MCF 10A (cell line): ENCODE measurements around the gene HHIPL1. TPM values are rescaled to one million over a fixed set of nuclear protein-coding genes. Genes with fewer than 3 reads are reported as not detected.

Experiments used
- BruUV-seq: library from RNA; stranded (reverse); fragments of 400-500 nt; replicated peaks from 2 replicates; lab custom pipeline; 2021; lab: Mats Ljungman, UMichigan
- CTCF ChIA-PET: fragments of 300-600 bp; sonication (Branson Sonifier 250); formaldehyde crosslinking; extraction: SDS; loops from one replicate; lab custom pipeline; 2021; ENCODE audit warnings: antibody characterized with exemption, inconsistent platforms; lab: Yijun Ruan, JAX
- POLR2A ChIA-PET: fragments of 300-600, 350-650 bp; sonication (Branson Sonifier 250); formaldehyde crosslinking; extraction: SDS; loops from one replicate; lab custom pipeline; 2020; ENCODE audit warnings: antibody characterized with exemption, inconsistent platforms; lab: Yijun Ruan, JAX
- DNase-seq: peaks from one replicate; pipeline ENCODE4 v3.0.0-alpha.2; 2018; ENCODE audit not compliant: unreplicated experiment
- H3K27ac Mint-ChIP-seq: one replicate; pipeline ENCODE4 v1.8.0; 2022; ENCODE audit warnings: mild to moderate bottlenecking, low read depth, mixed read lengths; ENCODE audit not compliant: unreplicated experiment
- H3K27me3 Mint-ChIP-seq: one replicate; pipeline ENCODE4 v1.8.0; 2022; ENCODE audit warnings: mixed read lengths; ENCODE audit not compliant: insufficient read depth, unreplicated experiment
- H3K36me3 Mint-ChIP-seq: one replicate; pipeline ENCODE4 v1.8.0; 2022; ENCODE audit warnings: mild to moderate bottlenecking, moderate library complexity, mixed read lengths; ENCODE audit not compliant: insufficient read depth, unreplicated experiment
- H3K4me1 Mint-ChIP-seq: one replicate; pipeline ENCODE4 v1.8.0; 2022; ENCODE audit warnings: mixed read lengths; ENCODE audit not compliant: insufficient read depth, unreplicated experiment
- H3K4me3 Mint-ChIP-seq: one replicate; pipeline ENCODE4 v1.8.0; 2022; ENCODE audit warnings: mild to moderate bottlenecking, moderate library complexity, mixed read lengths; ENCODE audit not compliant: unreplicated experiment
- H3K9me3 Mint-ChIP-seq: one replicate; pipeline ENCODE4 v1.8.0; 2022; ENCODE audit warnings: mixed read lengths; ENCODE audit not compliant: unreplicated experiment
- intact Hi-C: fragments of 100-400 bp; cut with micrococcal nuclease; formaldehyde crosslinking; loops from 2 replicates; pipeline ENCODE4 v1.14.1; 2022
- total RNA-seq: library from RNA; stranded (reverse); gene quantifications from 2 replicates; pipeline ENCODE4 v1.2.3, GENCODE V29; 2022
- TF ChIP-seq, protein P1 (sequence below): fragments of 200-600 bp; IDR thresholded peaks from one replicate; pipeline ENCODE4 v1.8.0; 2022; ENCODE audit warnings: antibody characterized with exemption, mild to moderate bottlenecking; ENCODE audit not compliant: unreplicated experiment

HHIPL1 gene
- total RNA-seq, 1 experiment from 2014 or later = not detected

DNA sequence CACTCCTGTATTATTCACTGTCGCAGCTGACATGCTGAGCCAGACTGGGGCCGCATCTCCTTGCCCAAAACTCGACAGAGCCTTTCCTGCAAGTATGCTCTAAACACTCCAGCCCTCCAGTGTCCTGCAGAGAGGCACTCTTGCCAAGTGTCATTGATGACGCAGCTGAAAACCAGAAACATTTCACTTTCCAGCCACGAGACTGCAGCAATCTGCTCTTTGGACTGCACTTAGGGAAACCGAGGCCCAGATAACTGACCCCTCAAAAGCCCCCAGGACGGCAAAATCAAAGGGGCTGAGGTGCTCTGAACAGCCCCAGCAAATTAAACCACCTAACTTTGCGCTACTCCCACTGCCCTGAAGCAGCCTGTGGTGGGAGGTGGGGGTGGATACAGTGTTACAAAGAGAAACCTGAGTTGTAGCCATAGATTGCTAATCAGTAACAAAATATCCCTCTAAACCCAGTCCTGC, 43.5 kb upstream of the HHIPL1 start:
- CTCF ChIA-PET = interaction anchor here (0.6 to 2.8 kb wide), 7 partner anchors 14 to 83 kb away, joined by 3 to 18 read pairs (median 4); no protein-coding TSS in a partner anchor

DNA sequence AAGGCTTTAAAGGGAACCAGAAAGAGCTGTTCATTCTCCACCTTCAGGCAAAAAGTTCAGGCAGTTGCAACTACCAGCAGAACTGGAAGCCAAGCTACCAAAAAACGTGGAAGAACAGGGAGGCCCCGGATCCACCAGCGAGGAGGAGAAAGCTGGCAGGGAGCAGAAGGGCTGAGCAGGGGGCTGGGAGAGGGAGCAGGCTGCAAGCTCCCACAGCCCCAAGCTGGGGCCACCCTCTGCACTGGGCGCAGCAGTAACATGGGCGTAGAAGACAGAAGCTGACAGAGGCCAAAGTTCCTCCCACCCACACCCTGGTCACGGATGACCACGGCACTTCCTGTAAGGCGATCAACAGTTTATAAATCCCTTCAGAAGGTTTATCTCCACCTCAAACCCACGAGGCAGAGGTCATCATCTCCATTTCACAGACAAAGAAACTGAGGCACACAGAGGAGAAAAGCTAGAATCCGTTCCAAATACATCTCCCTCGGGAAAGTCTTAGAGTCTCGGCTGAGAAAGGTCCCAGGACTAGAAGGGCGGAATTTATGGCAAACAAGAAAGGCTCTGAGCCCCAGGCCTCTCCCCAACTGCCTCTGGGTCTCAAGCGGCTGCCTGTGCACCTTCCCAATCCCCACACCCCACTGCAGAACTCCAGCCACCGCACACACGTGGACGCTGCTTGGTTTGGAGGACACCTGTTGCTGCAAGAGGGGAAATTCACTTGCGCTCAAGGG, 42.7 kb upstream of the HHIPL1 start:
- CTCF ChIA-PET = interaction anchor here (0.7 to 2.8 kb wide), 8 partner anchors 9 to 118 kb away, joined by 3 to 18 read pairs (median 4); no protein-coding TSS in a partner anchor
- H3K27ac Mint-ChIP-seq = no peak overlapping the region
- DNase-seq = peak; percentile 33

More for the DNA sequence above, 43.5 kb upstream of the HHIPL1 start:
- no TSS peak for BruUV-seq
- no peak for DNase-seq
- Mint-ChIP-seq H3K36me3 (no peaks in the 10 kb centered on the region), H3K4me3 (peak overlapping the region; percentile 72), H3K27ac (no peak overlapping the region), H3K9me3 (no peaks in the 10 kb centered on the region), H3K27me3 (no peaks in the 10 kb centered on the region), H3K4me1 (peaks cover 22% of the 10 kb centered on the region)
- TF ChIP-seq, protein P1, sequence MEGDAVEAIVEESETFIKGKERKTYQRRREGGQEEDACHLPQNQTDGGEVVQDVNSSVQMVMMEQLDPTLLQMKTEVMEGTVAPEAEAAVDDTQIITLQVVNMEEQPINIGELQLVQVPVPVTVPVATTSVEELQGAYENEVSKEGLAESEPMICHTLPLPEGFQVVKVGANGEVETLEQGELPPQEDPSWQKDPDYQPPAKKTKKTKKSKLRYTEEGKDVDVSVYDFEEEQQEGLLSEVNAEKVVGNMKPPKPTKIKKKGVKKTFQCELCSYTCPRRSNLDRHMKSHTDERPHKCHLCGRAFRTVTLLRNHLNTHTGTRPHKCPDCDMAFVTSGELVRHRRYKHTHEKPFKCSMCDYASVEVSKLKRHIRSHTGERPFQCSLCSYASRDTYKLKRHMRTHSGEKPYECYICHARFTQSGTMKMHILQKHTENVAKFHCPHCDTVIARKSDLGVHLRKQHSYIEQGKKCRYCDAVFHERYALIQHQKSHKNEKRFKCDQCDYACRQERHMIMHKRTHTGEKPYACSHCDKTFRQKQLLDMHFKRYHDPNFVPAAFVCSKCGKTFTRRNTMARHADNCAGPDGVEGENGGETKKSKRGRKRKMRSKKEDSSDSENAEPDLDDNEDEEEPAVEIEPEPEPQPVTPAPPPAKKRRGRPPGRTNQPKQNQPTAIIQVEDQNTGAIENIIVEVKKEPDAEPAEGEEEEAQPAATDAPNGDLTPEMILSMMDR = no peak
- POLR2A ChIA-PET = interaction anchor here (1.0 to 5.9 kb wide), 4 partner anchors 27 to 120 kb away, joined by 3 to 57 read pairs (median 4); partner anchors contain the start of genes CCNK and SETD3
- intact Hi-C loops = no loop called here

DNA sequence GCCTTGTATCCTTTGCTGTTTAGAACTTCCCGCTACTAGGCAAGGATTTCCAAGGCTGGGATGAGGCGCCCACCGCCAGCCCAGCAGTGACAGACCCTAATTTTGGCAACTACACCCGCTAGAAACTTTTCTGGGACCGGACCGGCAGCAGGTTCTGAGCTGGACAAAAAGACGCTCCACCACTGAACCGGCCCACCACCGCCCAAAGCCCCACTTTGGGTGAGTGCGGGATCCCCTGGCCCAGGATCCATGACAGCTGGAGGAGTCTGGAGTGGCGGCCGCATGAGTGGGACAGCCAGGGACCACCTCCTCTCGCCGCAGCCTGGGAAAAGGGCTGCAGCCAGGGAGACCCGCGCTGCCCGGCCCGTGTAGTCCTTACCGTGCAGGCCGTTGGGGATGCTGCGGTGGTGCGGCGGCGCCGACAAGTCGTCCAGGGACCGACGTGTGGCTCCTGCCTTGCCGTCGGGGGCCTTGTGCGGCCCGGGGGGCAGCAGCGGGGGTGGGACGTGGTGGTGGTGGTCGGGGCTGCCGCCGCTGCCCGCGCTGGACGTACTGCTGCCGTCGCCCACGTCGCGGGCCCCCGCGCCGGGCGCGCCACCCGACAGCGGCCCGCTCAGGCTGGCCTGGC, 42.0 kb upstream of the HHIPL1 start:
- Mint-ChIP-seq H3K27ac (no peak overlapping the region), H3K27me3 (no peaks in the 10 kb centered on the region), H3K36me3 (no peaks in the 10 kb centered on the region), H3K4me3 (peak overlapping the region; percentile 72), H3K4me1 (peaks cover 22% of the 10 kb centered on the region), H3K9me3 (no peaks in the 10 kb centered on the region)
- ChIA-PET CTCF (interaction anchor here (0.6 to 2.8 kb wide), 6 partner anchors 17 to 118 kb away, joined by 3 to 18 read pairs (median 3); no protein-coding TSS in a partner anchor), POLR2A (interaction anchor here (1.7 to 5.9 kb wide), 3 partner anchors 9 to 121 kb away, joined by 8 to 57 read pairs (median 32); partner anchors contain the start of genes CCNK and SETD3)
- no peak for DNase-seq
- TF ChIP-seq, protein P1 = no peak
- intact Hi-C loops = no loop called here
- BruUV-seq = no TSS peak

More for the DNA sequence above, 42.7 kb upstream of the HHIPL1 start:
- no peaks in the 10 kb centered on the region for H3K27me3 Mint-ChIP-seq
- H3K4me1 Mint-ChIP-seq = peaks cover 22% of the 10 kb centered on the region
- TSS peak; percentile 24 for BruUV-seq
- no peaks in the 10 kb centered on the region for H3K36me3 Mint-ChIP-seq
- intact Hi-C loops = no loop called here
- POLR2A ChIA-PET = interaction anchor here (1.0 to 5.9 kb wide), 4 partner anchors 28 to 121 kb away, joined by 3 to 57 read pairs (median 4); partner anchors contain the start of genes CCNK and SETD3
- TF ChIP-seq, protein P1 = no peak
- H3K4me3 Mint-ChIP-seq = peak overlapping the region; percentile 72
- no peaks in the 10 kb centered on the region for H3K9me3 Mint-ChIP-seq
